GM12875 (cell line): ENCODE data around the gene GP2.
A peak's percentile ranks its signal among the peaks of the same experiment; 100 is the strongest.

ENCODE experiments used
- H3K4me3 ChIP-seq: one replicate; pipeline ENCODE4 v1.5.1; 2011; ENCODE audit warnings: low read depth, low read length, control low read depth
- TF ChIP-seq, protein P1 (sequence below): IDR thresholded peaks from 2 replicates; pipeline ENCODE4 v1.5.1; 2011; ENCODE audit warnings: low read depth, mild to moderate bottlenecking, control low read depth, inconsistent platforms, low read length, moderate library complexity, borderline replicate concordance; ENCODE audit not compliant: insufficient read depth

Gene GP2

DNA sequence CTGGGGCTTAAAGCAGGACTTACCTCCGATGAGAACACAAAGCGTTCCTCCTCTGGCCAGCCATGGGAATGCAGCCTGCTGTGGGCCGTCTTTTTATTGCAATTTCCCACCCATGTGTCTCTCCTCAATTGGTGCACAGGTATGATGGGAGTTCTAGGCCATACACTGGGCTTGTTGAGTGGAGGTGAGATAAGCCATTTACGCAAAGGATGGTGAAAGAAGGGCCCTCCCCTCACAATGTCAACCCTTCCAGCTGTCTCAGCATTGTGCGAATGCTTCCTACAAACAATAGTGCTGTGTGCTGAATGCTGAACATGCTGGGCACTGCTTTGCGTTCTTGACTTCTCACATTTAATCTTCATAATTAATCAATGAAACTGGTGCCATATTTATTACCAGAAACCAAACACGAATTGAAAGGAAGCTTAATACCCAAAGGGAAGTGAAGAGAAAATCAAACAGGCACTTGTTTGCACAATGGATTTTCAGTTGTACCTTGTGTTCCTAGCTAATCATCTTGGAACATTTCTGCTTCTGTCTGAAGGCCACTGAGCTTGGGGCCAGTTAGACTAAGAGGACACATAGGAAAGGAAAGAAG is at the start of gene GP2:
GP2 (minus strand) TSS at position 70 of the 598 bp plus-strand sequence. CDS start 1,082 bp downstream, outside the sequence.
- TF ChIP-seq, protein P1, sequence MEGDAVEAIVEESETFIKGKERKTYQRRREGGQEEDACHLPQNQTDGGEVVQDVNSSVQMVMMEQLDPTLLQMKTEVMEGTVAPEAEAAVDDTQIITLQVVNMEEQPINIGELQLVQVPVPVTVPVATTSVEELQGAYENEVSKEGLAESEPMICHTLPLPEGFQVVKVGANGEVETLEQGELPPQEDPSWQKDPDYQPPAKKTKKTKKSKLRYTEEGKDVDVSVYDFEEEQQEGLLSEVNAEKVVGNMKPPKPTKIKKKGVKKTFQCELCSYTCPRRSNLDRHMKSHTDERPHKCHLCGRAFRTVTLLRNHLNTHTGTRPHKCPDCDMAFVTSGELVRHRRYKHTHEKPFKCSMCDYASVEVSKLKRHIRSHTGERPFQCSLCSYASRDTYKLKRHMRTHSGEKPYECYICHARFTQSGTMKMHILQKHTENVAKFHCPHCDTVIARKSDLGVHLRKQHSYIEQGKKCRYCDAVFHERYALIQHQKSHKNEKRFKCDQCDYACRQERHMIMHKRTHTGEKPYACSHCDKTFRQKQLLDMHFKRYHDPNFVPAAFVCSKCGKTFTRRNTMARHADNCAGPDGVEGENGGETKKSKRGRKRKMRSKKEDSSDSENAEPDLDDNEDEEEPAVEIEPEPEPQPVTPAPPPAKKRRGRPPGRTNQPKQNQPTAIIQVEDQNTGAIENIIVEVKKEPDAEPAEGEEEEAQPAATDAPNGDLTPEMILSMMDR = no peak
- no peak within 1 kb of the TSS for H3K4me3 ChIP-seq

DNA sequence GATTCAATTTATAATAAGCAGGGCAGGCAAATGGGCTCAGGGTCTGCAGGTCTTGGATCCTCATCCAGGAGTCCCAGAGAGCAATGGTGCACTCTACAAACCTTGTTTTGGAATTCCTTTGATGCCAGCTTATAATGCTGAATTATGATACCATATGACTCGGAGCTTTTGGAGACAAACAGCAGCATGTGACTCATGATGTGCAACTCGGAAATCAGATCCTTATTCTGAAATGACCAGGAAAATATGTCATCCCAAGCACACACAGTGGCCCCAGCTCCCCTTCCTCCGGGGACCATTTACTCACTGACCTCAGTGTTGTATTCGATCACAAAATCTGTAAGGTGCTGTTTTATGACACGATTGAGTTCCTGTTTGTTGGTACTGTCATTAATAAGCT is 45.4 kb upstream of the GP2 start:
- H3K4me3 ChIP-seq = no peak overlapping the region
- TF ChIP-seq, protein P1 = no peak

DNA sequence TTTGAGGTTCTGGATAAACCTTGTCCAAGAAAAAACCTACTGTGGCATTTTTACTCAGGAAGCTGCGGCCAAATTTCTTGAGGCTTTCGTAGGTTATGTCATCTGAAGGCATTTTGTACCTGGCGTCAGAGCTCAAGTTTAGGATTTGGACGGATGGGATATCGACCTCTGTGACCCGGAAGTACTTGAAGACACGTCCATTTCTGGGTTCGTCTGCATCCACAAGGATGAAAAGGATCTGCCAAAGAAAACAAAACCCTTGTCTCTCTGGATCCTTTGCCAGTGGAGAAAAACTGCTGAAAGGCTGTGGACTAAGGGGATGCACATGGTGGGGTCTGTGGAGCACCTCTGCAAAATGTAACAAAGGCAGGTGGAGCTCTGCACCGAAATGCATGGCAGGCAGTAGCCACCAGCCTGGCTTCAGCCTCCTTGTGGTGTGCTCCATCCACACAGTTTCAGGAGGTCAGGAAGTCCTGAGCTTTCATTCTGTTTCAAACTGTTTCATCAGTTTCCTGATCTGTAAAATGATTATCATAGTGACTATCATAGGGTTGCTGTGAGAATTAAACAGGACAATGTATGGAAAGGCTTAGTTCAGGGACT is 42.2 kb upstream of the GP2 start:
- TF ChIP-seq, protein P1 = no peak

DNA sequence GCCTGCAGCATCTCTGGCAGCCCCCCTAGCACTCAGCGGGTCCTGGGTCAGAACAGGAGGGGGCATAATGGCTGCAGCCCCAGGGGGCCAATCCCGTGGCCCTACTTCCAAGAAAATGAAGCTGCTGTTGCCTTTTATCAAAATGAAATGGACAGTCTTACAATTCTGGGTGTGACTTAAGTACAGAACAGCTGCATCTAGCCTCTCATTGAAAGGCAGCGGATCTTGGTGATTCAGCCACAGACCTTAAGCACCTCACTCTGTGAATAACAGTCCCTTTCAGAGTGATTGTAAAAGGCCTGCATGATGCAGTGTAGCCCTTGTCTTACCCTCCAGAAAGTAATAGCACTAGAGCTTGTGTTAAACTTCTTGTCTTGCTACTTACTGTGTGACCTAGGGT is 36.7 kb upstream of the GP2 start:
- TF ChIP-seq, protein P1 = no peak
- no peak overlapping the region for H3K4me3 ChIP-seq

More for the DNA sequence above, 42.2 kb upstream of the GP2 start:
- no peak overlapping the region for H3K4me3 ChIP-seq

DNA sequence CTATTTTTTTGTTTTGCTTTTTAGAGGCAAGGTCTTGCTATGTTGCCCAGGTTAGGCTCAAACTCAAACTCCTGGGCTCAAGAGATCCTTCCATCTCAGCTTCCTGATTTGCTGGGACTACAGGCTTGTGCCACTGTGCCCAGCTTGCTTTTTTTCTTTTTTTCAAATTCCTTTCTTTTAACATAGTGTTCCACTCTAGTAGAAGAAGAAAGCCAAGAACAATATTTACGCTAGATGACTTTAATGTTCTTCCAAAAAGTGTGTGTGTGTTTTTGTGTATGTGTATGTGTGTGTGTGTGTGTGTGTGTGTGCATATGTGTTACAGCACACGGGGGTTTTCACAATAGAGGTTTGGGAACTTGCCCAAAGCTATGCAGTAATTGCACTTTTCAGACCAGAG is 35.9 kb upstream of the GP2 start:
- H3K4me3 ChIP-seq = no peak overlapping the region
- TF ChIP-seq, protein P1 = no peak

DNA sequence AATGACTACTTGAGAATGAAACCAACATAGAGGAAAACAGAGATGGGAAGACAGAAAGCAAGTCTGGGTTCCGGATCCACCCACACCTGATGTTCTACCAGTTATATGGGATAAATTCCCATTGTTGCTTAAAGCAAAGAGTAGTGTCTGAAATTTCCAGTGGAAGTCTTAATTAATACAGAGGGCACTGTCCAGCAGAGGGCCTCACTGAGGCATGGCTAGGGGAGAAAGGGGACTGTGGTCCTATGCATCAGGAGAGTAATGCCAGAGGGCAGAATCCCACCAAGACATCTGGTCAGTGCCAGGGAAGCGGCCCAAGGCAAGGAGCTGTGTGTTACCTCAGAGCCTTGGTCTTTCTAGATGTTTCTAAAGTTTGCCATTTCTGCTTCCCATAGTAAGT is 32.7 kb upstream of the GP2 start:
- TF ChIP-seq, protein P1 = peak; percentile 25; the same call in 1 of the 2 replicates
- H3K4me3 ChIP-seq = no peak overlapping the region
